GM18867 (cell line): ENCODE results near the gene MAPKBP1.
"Not testable (repeated sequence)": the region's sequence is repeated elsewhere in the genome, so short reads cannot be mapped to it uniquely, and the experiment has no call there.

Source experiments
- ATAC-seq: cut with Tn5 transposase; IDR thresholded peaks from one replicate; pipeline ENCODE4 v1.9.1; 2021; ENCODE audit warnings: mild to moderate bottlenecking, moderate library complexity; ENCODE audit not compliant: unreplicated experiment

Gene MAPKBP1, protein sequence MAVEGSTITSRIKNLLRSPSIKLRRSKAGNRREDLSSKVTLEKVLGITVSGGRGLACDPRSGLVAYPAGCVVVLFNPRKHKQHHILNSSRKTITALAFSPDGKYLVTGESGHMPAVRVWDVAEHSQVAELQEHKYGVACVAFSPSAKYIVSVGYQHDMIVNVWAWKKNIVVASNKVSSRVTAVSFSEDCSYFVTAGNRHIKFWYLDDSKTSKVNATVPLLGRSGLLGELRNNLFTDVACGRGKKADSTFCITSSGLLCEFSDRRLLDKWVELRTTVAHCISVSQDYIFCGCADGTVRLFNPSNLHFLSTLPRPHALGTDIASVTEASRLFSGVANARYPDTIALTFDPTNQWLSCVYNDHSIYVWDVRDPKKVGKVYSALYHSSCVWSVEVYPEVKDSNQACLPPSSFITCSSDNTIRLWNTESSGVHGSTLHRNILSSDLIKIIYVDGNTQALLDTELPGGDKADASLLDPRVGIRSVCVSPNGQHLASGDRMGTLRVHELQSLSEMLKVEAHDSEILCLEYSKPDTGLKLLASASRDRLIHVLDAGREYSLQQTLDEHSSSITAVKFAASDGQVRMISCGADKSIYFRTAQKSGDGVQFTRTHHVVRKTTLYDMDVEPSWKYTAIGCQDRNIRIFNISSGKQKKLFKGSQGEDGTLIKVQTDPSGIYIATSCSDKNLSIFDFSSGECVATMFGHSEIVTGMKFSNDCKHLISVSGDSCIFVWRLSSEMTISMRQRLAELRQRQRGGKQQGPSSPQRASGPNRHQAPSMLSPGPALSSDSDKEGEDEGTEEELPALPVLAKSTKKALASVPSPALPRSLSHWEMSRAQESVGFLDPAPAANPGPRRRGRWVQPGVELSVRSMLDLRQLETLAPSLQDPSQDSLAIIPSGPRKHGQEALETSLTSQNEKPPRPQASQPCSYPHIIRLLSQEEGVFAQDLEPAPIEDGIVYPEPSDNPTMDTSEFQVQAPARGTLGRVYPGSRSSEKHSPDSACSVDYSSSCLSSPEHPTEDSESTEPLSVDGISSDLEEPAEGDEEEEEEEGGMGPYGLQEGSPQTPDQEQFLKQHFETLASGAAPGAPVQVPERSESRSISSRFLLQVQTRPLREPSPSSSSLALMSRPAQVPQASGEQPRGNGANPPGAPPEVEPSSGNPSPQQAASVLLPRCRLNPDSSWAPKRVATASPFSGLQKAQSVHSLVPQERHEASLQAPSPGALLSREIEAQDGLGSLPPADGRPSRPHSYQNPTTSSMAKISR (N-terminal part only)

GRCh38 chr15:41774062-41774881, at the start of gene MAPKBP1:
TSS of gene MAPKBP1 (plus strand) at chr15:41774484. CDS start at chr15:41775276, 792 bp downstream.
- ATAC-seq = peak; percentile 80

GRCh38 chr15:41727143-41727542, 47.1 kb upstream of the MAPKBP1 start:
- ATAC-seq = no peak

GRCh38 chr15:41728061-41728460, 46.2 kb upstream of the MAPKBP1 start:
- ATAC-seq = not testable (repeated sequence)

- no peak for ATAC-seq
Observed at GRCh38 chr15:41730543-41730942, 43.7 kb upstream of the MAPKBP1 start.

- no peak for ATAC-seq
Observed at GRCh38 chr15:41732483-41732882, 41.8 kb upstream of the MAPKBP1 start.

GRCh38 chr15:41734079-41734478, 40.2 kb upstream of the MAPKBP1 start:
- no peak for ATAC-seq

GRCh38 chr15:41735046-41735445, 39.2 kb upstream of the MAPKBP1 start:
- no peak for ATAC-seq

DNA sequence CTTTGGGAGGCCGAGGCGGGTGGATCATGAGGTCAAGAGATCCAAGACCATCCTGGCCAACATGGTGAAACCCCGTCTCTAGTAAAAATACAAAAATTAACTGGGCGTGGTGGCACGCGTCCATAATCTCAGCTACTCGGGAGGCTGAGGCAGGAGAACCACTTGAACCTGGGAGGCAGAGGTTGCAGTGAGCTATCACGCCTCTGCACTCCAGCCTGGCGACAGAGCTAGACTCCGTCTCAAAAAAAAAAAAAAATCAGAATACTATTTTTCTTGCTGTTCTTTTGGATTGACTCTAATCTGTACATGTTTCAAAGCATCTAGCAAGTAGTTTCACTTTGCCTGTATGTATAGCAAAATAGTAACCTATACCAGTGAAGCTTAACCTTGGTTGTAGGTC, 38.8 kb upstream of the MAPKBP1 start:
- ATAC-seq = not testable (repeated sequence)

GRCh38 chr15:41746802-41747201, 27.5 kb upstream of the MAPKBP1 start:
- ATAC-seq = no peak

DNA sequence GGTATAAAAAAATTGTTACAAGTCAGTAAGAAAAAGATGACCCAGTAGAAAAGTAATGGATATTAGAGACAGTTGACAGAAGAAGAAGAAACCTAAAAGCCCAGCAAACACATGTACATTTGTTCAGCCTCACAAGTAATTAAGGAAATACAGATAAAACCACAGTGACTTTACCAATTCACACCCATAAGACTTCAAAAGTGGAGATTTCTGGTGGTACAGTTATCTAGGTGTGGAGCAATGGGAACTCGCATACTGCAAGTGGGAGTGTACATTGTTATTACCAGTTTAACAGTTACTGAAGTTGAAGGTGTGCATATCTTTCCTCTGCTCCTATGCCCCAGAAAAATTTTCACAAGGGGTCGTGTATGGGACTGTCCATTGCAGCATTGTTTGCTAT, 18.1 kb upstream of the MAPKBP1 start:
- no peak for ATAC-seq

DNA sequence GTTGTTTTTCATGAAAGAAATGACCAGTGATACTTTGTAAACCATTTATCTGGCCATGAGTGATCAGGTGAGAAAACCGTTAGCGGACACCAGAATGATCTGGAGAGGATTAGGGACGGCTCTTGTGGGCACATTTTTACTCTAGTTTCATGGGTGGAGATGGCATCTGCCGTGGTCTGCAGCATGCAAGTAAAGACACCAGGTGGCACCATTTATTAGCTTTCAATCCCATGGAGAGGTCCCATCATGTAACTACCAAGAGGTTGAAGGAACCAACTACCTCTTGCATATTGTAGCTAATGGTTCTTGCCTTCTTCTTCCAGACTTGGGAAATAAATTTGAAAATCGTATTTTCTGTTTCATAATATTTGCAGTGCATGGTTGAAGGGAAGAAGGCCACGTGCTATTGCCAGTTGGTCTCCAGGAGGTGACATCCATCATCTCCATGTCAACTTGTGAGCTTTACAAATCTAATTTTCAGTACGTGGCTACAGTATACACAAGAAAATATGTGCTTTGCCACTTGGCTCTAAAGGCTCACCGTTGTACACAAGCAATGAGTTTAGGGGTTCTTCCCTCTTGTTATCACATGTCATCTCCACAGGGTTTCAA, 1.5 kb upstream of the MAPKBP1 start:
- no peak for ATAC-seq

GRCh38 chr15:41773332-41773728, 954 bp upstream of the MAPKBP1 start:
- ATAC-seq = no peak

DNA sequence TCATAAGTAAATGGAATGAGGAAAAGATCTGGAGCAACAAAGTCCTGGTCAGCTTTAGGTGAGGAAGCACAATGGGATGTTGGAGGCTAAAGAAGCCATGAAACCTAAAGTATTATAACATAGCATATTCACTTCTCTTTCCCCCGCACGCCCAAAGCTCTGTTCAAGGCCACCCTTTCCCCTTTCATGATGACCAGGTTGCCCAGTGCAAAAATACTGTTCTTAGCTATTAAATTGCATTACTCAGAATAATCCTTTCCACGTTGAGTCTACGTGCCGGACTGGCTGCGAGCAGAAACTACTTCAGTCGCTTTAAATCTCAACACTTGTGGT, 589 bp upstream of the MAPKBP1 start:
- ATAC-seq = no peak

DNA sequence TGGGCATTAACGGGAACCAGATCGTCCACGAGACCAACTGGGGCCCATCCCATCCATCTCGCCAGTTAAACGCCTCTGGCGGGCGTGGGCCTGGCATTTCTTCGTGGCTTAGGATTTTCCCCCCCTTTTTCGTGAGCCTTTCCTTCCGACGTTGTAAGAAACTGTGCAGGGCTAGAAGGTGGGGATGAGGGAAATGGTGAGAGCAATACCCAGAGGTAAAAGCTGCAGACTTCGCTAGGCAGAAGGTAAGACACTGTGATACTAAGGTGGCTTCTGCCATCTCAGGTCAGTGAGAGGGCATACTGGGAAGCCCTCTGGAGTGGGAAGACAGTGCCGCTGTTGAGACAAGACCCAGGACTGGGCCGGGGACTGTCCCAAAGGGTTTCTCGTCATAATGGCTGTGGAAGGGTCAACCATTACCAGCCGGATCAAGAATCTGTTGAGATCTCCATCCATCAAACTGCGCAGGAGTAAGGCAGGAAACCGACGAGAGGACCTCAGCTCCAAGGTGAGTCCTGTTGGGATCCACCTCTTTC, 666 bp downstream of the MAPKBP1 start:
- no peak for ATAC-seq

DNA sequence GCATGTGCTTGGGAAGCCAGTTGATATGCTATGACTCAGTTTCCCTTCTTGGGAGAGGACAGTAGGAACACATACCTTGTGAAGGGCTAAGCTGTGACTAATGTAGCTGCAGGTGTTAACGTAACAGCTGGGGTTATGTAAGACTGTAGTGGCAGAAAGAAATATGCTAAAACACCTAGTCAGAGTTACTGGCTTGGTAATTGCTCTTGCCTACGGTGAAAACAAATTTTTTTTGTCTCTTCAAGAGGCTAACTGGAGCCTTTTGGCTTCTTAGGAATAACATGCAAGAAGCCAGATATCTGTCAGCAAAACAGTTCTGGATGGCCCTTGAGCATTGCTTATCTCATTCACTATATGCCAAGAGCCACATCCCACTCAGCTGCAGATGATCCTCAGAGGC, 1.4 kb downstream of the MAPKBP1 start:
- ATAC-seq = no peak

- no peak for ATAC-seq
Observed at GRCh38 chr15:41777421-41777973, 3.2 kb downstream of the MAPKBP1 start.

- ATAC-seq = no peak
Observed at GRCh38 chr15:41778521-41778920, 4.2 kb downstream of the MAPKBP1 start.

GRCh38 chr15:41779662-41780157, 5.4 kb downstream of the MAPKBP1 start:
- ATAC-seq = no peak

GRCh38 chr15:41780266-41780665, 6.0 kb downstream of the MAPKBP1 start:
- no peak for ATAC-seq
